Cardiac muscle cell (in vitro differentiated cells and primary cell): ENCODE results near the gene MFN1. TPM values are rescaled to one million over a fixed set of nuclear protein-coding genes. Genes with fewer than 3 reads are reported as not detected.
"Not testable (repeated sequence)": the region's sequence is repeated elsewhere in the genome, so short reads cannot be mapped to it uniquely, and the experiment has no call there.

Experiments used
- DNase-seq, 2 donors: peaks; one replicate each; pipeline versions ENCODE4 v3.0.0 to v3.0.0-alpha.2; 2010 to 2017; ENCODE audit warnings: low read depth in 1 of 2, low spot score in 1 of 2
- H3K27ac ChIP-seq: fragments of 200-600 bp; sonication (generic); 2 replicates; pipeline ENCODE4 v1.5.1; 2016
- H3K27me3 ChIP-seq: fragments of 200-600 bp; sonication (generic); 2 replicates; pipeline ENCODE4 v1.6.0; 2016; ENCODE audit warnings: control low read depth
- H3K36me3 ChIP-seq: fragments of 200-600 bp; sonication (generic); 2 replicates; pipeline ENCODE4 v1.5.1; 2016; ENCODE audit warnings: control low read depth
- H3K4me1 ChIP-seq: fragments of 200-600 bp; sonication (generic); 2 replicates; pipeline ENCODE4 v1.8.1; 2017; ENCODE audit warnings: low read depth, mild to moderate bottlenecking, mixed run types
- H3K4me3 ChIP-seq: fragments of 200-600 bp; sonication (generic); 2 replicates; pipeline ENCODE4 v1.5.1; 2016; ENCODE audit warnings: mild to moderate bottlenecking
- H3K9me3 ChIP-seq: fragments of 200-600 bp; sonication (generic); 2 replicates; pipeline ENCODE4 v1.5.1; 2017; ENCODE audit warnings: low read depth, mild to moderate bottlenecking, control low read depth
- polyA plus RNA-seq: library from polyadenylated mRNA; unstranded; fragments of >200 nt; fragmentation: Nextera tagmentation; extraction: Ambion mirVana; gene quantifications from 2 replicates; pipeline ENCODE4 v1.2.1, GENCODE V29; 2016
- total RNA-seq: library from RNA; depleted of rRNA; stranded (reverse); fragments of >200 nt; gene quantifications from 2 replicates; pipeline ENCODE4 v1.2.3, GENCODE V29; 2016
- TF ChIP-seq, protein P1 (sequence below): IDR thresholded peaks from 2 replicates; pipeline ENCODE4 v1.5.1; 2012; ENCODE audit warnings: low read depth, mild to moderate bottlenecking, low read length

Gene MFN1
- total and polyA plus RNA-seq, 2 experiments from 2014 or later: 17.3 to 21.4 TPM

DNA sequence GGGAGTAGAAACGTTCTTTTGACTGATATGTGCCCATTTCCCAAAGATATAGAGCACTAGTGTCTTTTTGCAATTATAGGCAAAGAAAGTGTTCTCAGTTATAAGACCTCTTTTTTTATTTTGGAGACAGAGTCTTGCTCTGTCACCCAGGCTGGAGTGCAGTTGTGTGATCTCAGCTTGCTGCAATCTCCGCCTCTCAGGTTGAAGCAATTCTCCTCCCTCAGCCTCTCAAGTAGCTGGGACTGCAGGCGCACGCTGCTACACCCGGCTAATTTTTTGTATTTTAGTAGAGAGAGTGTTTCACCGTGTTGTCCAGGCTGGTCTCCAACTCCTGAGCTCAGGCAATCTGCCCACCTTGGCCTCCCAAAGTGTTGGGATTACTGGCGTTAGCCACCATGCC lies 45.4 kb upstream of the MFN1 start:
- no peak overlapping the region for H3K27ac ChIP-seq
- H3K4me1 ChIP-seq: no peaks in the 10 kb centered on the region
- no peak overlapping the region for H3K4me3 ChIP-seq
- H3K27me3 ChIP-seq: no peaks in the 10 kb centered on the region
- no peaks in the 10 kb centered on the region for H3K36me3 ChIP-seq
- DNase-seq: no peak
- TF ChIP-seq, protein P1, sequence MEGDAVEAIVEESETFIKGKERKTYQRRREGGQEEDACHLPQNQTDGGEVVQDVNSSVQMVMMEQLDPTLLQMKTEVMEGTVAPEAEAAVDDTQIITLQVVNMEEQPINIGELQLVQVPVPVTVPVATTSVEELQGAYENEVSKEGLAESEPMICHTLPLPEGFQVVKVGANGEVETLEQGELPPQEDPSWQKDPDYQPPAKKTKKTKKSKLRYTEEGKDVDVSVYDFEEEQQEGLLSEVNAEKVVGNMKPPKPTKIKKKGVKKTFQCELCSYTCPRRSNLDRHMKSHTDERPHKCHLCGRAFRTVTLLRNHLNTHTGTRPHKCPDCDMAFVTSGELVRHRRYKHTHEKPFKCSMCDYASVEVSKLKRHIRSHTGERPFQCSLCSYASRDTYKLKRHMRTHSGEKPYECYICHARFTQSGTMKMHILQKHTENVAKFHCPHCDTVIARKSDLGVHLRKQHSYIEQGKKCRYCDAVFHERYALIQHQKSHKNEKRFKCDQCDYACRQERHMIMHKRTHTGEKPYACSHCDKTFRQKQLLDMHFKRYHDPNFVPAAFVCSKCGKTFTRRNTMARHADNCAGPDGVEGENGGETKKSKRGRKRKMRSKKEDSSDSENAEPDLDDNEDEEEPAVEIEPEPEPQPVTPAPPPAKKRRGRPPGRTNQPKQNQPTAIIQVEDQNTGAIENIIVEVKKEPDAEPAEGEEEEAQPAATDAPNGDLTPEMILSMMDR: no peak
- no peaks in the 10 kb centered on the region for H3K9me3 ChIP-seq

DNA sequence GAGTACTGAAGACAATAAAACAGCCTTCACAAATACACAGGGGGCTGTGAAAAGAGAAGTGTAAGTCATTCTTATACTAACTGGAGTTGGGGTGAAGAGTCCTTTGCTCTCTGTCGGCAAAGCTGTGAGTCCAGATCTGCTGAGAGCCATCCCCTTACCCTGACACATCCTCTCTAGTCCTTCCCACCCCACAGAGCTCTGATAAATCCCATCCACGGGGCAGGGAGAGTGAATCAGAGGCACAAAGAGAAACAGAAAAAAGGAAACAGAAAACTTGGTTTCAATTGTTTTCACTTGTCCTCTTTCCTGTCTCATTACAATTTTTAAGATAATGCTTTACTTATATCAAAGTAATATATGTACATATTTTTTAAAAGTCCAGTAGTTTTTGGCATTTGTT lies 42.9 kb upstream of the MFN1 start:
- peak in 1 of 2 donors; percentile 14 for DNase-seq
- Histone ChIP-seq H3K9me3 (no peaks in the 10 kb centered on the region), H3K36me3 (no peaks in the 10 kb centered on the region), H3K4me1 (no peaks in the 10 kb centered on the region), H3K4me3 (no peak overlapping the region), H3K27me3 (no peaks in the 10 kb centered on the region), H3K27ac (no peak overlapping the region)
- TF ChIP-seq, protein P1: no peak

DNA sequence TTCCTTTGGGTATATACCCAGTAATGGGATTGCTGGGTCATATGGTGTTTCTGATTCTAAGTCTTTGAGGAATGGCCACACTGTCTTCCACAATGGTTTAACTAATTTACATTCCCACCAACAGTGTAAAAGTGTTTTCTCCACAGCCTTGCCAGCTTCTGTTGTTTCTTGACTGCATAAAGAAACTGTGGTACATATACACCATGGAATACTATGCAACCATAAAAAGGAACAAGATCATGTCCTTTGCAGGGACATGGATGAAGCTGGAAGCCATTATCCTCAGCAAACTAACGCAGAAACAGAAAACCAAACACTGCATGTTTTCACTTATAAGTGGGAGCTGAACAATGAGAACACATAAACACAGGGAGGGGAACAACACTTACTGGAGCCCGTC lies 40.1 kb upstream of the MFN1 start:
- not testable (repeated sequence) for H3K4me3 ChIP-seq, H3K27me3 ChIP-seq, DNase-seq, H3K36me3 ChIP-seq, H3K9me3 ChIP-seq, H3K27ac ChIP-seq, H3K4me1 ChIP-seq

DNA sequence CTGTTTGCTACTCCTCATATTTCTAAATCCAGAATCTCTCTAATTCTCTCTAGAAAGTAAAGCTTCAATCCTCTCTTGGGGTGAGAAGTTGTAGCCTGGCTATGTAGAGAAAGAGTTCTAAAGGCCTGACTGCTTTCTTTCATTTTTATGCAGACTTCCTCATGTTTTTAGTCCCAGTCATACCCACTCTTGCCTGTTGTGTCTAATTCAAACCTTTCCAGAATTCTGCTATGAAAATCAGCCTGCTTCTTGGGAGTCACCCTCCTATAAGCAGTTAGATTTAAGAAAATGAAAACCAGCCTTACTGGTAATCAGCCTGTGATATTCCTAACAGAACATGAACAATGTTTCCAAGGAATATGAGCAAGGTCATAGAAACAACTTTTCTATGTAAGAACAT lies 39.5 kb upstream of the MFN1 start:
- H3K27me3 ChIP-seq: no peaks in the 10 kb centered on the region
- no peak for DNase-seq
- H3K4me1 ChIP-seq: no peaks in the 10 kb centered on the region
- no peaks in the 10 kb centered on the region for H3K9me3 ChIP-seq
- no peak overlapping the region for H3K4me3 ChIP-seq
- TF ChIP-seq, protein P1: no peak
- no peak overlapping the region for H3K27ac ChIP-seq
- H3K36me3 ChIP-seq: no peaks in the 10 kb centered on the region

DNA sequence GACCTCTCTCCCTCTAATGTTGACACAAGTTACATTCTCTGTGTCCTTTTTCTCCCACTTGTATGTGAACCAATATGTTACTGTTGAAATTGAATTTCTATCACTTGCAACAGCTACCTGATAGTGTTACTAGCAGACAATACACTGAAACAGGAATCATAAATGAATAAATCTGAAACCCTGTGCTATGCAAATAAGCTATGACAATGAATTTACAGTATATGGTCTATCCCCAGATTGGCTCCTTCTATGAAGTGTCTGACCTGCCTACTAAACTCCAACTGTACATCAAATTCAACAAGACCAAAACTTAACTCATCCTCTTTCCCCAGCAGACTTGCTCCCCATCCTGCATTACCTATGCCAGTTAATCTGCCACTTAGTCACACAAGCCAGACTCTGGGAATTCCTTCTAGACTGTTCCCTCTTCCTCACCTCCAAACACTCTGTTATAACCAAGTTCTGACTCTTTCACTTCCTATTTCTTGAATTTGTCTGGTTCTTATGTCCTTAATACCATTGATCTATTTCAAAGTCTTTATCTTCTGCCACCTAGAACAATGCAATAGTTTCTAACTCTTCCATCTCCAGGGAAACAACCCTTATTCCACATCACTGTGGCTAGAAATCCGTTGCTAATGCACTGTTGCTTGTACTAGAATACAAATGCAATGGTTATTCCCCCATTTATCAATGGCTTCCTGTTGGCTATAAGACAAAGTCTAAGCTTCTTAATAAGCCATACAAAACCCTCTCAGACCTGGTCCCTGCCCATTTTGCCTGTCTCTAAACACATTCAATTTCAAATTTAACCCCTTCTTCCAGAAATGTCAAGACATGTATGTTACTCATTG lies 38.1 kb upstream of the MFN1 start:
- no peaks in the 10 kb centered on the region for H3K4me1 ChIP-seq
- no peak for DNase-seq
- TF ChIP-seq, protein P1: no peak

DNA sequence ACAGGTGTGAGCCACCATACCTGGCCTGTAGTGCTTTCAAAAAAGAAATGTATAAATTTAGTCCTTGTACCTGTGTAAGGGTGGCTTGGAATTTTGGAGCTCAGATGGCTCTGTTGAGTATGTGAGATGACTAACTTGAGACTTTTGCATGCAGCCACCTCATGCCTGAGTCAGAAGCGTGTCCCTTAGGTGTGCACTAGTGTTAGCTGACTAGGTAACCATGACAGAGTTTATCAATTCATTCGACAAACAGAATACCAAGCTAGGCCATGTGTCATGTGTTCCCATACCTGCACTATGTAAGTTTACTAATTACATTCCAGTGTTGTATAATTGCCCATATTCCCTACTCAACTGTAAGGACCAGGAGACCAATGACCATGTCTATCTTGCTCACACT lies 28.6 kb upstream of the MFN1 start:
- H3K9me3 ChIP-seq: no peaks in the 10 kb centered on the region
- no peaks in the 10 kb centered on the region for H3K27me3 ChIP-seq
- TF ChIP-seq, protein P1: no peak
- DNase-seq: no peak
- no peak overlapping the region for H3K27ac ChIP-seq
- no peak overlapping the region for H3K4me3 ChIP-seq
- no peaks in the 10 kb centered on the region for H3K36me3 ChIP-seq
- H3K4me1 ChIP-seq: no peaks in the 10 kb centered on the region

More for the DNA sequence above, 38.1 kb upstream of the MFN1 start:
- Histone ChIP-seq H3K4me3 (no peak overlapping the region), H3K27me3 (no peaks in the 10 kb centered on the region), H3K27ac (no peak overlapping the region), H3K9me3 (no peaks in the 10 kb centered on the region), H3K36me3 (no peaks in the 10 kb centered on the region)
